Coronary artery (tissue), 2 donors: Measurements from ENCODE around the gene ZNFX1.
A peak's percentile ranks its signal among the peaks of the same experiment; 100 is the strongest.

Experiments used
- DNase-seq: peaks from one replicate; pipeline ENCODE4 v3.0.0-alpha.2; 2017; ENCODE audit warnings: low spot score
- H3K27ac ChIP-seq, 2 donors: fragments of 200-600 bp; sonication (generic); one replicate each; pipeline ENCODE4 v1.5.1; 2016 to 2019
- H3K4me3 ChIP-seq: fragments of 200-600 bp; sonication (generic); 2 replicates; pipeline ENCODE4 v1.5.1; 2016; ENCODE audit warnings: mild to moderate bottlenecking, moderate library complexity
- CTCF ChIP-seq: fragments of 200-600 bp; sonication (generic); IDR thresholded peaks from one replicate; pipeline ENCODE4 v1.5.1; 2019; ENCODE audit warnings: antibody characterized with exemption

The ZNFX1 gene

GRCh38 chr20:49286689-49287551 is 9.1 kb upstream of the ZNFX1 start:
- H3K4me3 ChIP-seq = peak overlapping the region; percentile 38
- no peak for TF ChIP-seq CTCF
- H3K27ac ChIP-seq = no peak overlapping the region
- DNase-seq = no peak

GRCh38 chr20:49285813-49286494 is 8.1 kb upstream of the ZNFX1 start:
- Histone ChIP-seq H3K4me3 (peak overlapping the region; percentile 38), H3K27ac (no peak overlapping the region)
- TF ChIP-seq CTCF = no peak
- DNase-seq = no peak

GRCh38 chr20:49285233-49285668 is 7.4 kb upstream of the ZNFX1 start:
- Histone ChIP-seq H3K27ac (no peak overlapping the region), H3K4me3 (peak overlapping the region; percentile 11)
- no peak for TF ChIP-seq CTCF
- DNase-seq = no peak

GRCh38 chr20:49284818-49285217 is 7.0 kb upstream of the ZNFX1 start:
- TF ChIP-seq CTCF = no peak
- no peak for DNase-seq
- Histone ChIP-seq H3K27ac (no peak overlapping the region), H3K4me3 (no peak overlapping the region)

- TF ChIP-seq CTCF = no peak
- no peak for DNase-seq
- Histone ChIP-seq H3K27ac (no peak overlapping the region), H3K4me3 (peak overlapping the region; percentile 95)
Observed at GRCh38 chr20:49283703-49284625, 6.1 kb upstream of the ZNFX1 start.

- TF ChIP-seq CTCF = no peak
- peak overlapping the region; percentile 95 for H3K4me3 ChIP-seq
- H3K27ac ChIP-seq = no peak overlapping the region
- DNase-seq = no peak
Observed at GRCh38 chr20:49283176-49283702, 5.4 kb upstream of the ZNFX1 start.
